Measurements from ENCODE around the gene ZCWPW2.

GRCh38 chr3:28575100-28575745 is 226.7 kb downstream of the ZCWPW2 start:
- no peak for TF ChIP-seq CTCF (IDR thresholded peaks at IDR 0.05; ENCODE audit: low read depth, low read length, missing input control)
- no peak for TF ChIP-seq NR2F2 (IDR thresholded peaks at IDR 0.05)
- no peak for TF ChIP-seq GABPA (IDR thresholded peaks at IDR 0.05 in 1 of 2, conservative IDR thresholded peaks at IDR 0.05 in 1 of 2)
- TF ChIP-seq TAF1 (conservative IDR thresholded peaks at IDR 0.05): no peak
- no peak for TF ChIP-seq EGR1 (IDR thresholded peaks at IDR 0.05; ENCODE audit: low read depth in 2 of 2)
- TF ChIP-seq RAD21 (IDR thresholded peaks at IDR 0.05): no peak
- no peak for TF ChIP-seq REST (IDR thresholded peaks at IDR 0.05)
- no peak for TF ChIP-seq MAX (IDR thresholded peaks at IDR 0.05)
- TF ChIP-seq HNF4G (IDR thresholded peaks at IDR 0.05): no peak
- no peak for TF ChIP-seq ZBTB33 (IDR thresholded peaks at IDR 0.05)
- no peak for TF ChIP-seq HNF4A (conservative IDR thresholded peaks at IDR 0.05)
